HFF-Myc (cell line): Measurements from ENCODE around the gene BCL7A.
A peak's percentile ranks its signal among the peaks of the same experiment; 100 is the strongest.

Experiments
- DNase-seq: peaks from one replicate; pipeline ENCODE4 v3.0.0-alpha.2; 2011; ENCODE audit warnings: low read depth; ENCODE audit errors: extremely low read depth
- H3K4me3 ChIP-seq: replicated peaks from 2 replicates; pipeline ENCODE4 v1.5.1; 2011; ENCODE audit warnings: low read depth, mild to moderate bottlenecking, control low read depth, low read length
- CTCF ChIP-seq: IDR thresholded peaks from 2 replicates; pipeline ENCODE4 v1.5.1; 2012; ENCODE audit warnings: mild to moderate bottlenecking, low read depth, low read length, control low read depth; ENCODE audit errors: missing control alignments

Gene BCL7A

GRCh38 chr12:122021822-122022392, at the start of gene BCL7A:
BCL7A (plus strand) TSS chr12:122021884; CDS start chr12:122022092, 208 bp downstream.
- no peak for TF ChIP-seq CTCF
- H3K4me3 ChIP-seq, result peak within 1 kb of the TSS; percentile 62
- no peak for DNase-seq

- TF ChIP-seq CTCF, result no peak
- no peak overlapping the region for H3K4me3 ChIP-seq
- DNase-seq, result no peak
Measured at GRCh38 chr12:121974026-121974985, 47.4 kb upstream of the BCL7A start.

- DNase-seq, result no peak
- no peak overlapping the region for H3K4me3 ChIP-seq
- TF ChIP-seq CTCF, result no peak
Measured at GRCh38 chr12:121975021-121975420, 46.7 kb upstream of the BCL7A start.

- no peak overlapping the region for H3K4me3 ChIP-seq
- no peak for TF ChIP-seq CTCF
- DNase-seq, result no peak
Measured at GRCh38 chr12:121976950-121977349, 44.7 kb upstream of the BCL7A start.

GRCh38 chr12:121980191-121980891, 41.3 kb upstream of the BCL7A start:
- no peak overlapping the region for H3K4me3 ChIP-seq
- DNase-seq, result no peak
- TF ChIP-seq CTCF, result no peak

GRCh38 chr12:121980892-121981272, 40.8 kb upstream of the BCL7A start:
- no peak overlapping the region for H3K4me3 ChIP-seq
- DNase-seq, result no peak
- no peak for TF ChIP-seq CTCF
